Measurements from ENCODE around the gene PACS1.

DNA sequence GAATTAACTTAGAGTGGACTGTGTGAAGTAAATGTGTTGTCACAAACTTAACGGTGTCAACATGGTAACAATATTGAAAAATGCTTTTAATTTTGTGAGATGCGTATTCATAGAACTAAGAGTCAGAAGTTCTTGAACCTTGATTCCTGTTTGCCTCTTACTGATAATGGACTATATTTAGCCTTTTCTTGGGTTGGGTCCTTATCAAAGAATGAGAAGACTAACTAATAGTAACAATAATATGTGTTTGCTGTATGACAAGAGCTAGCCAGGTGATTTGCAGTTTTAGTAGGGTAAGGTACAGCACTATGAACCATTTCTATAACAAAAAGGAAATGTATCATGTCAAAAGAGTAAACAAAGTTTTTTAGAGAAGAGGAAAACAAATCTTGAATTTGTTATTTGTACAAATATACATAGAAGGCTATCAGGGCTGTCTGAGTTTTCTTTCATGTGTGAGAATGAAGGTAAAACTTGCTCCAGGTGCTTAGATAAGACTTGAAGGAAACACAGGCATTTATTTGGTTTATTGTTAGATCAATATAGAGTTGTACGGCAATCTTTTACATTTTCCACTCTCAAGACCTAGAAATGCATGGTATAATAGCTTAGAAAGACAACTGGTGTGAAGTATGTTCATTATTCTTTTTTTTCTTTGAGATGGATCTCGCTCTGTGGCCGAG is 74.1 kb downstream of the PACS1 start:
- TF ChIP-seq, protein P1, sequence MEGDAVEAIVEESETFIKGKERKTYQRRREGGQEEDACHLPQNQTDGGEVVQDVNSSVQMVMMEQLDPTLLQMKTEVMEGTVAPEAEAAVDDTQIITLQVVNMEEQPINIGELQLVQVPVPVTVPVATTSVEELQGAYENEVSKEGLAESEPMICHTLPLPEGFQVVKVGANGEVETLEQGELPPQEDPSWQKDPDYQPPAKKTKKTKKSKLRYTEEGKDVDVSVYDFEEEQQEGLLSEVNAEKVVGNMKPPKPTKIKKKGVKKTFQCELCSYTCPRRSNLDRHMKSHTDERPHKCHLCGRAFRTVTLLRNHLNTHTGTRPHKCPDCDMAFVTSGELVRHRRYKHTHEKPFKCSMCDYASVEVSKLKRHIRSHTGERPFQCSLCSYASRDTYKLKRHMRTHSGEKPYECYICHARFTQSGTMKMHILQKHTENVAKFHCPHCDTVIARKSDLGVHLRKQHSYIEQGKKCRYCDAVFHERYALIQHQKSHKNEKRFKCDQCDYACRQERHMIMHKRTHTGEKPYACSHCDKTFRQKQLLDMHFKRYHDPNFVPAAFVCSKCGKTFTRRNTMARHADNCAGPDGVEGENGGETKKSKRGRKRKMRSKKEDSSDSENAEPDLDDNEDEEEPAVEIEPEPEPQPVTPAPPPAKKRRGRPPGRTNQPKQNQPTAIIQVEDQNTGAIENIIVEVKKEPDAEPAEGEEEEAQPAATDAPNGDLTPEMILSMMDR (conservative IDR thresholded peaks at IDR 0.05; ENCODE audit: low read length): no peak
- TF ChIP-seq EZH2phosphoT487 (IDR thresholded peaks at IDR 0.05; ENCODE audit: borderline replicate concordance): no peak
